Tibial artery (tissue), 4 donors: ENCODE data around the gene PFKM.
"Not testable (repeated sequence)": the region's sequence is repeated elsewhere in the genome, so short reads cannot be mapped to it uniquely, and the experiment has no call there.

ENCODE experiments used
- DNase-seq, 2 donors: peaks; one replicate each; pipeline ENCODE4 v3.0.0-alpha.2; 2019
- H3K27ac ChIP-seq, 2 donors: fragments of 200-600 bp; sonication (generic) in 1 of 2; 1 replicate in 1 of 2; 2 replicates in 1 of 2; pipeline ENCODE4 v1.5.1; 2018 to 2019; ENCODE audit warnings: mild to moderate bottlenecking in 1 of 2
- H3K27me3 ChIP-seq, 2 donors: fragments of 200-600 bp; sonication (generic) in 1 of 2; one replicate each; pipeline versions ENCODE4 v1.5.1 to v1.6.0; 2016 to 2019
- H3K36me3 ChIP-seq, 3 donors: fragments of 200-600 bp; sonication (generic) in 2 of 3; one replicate each; pipeline ENCODE4 v1.5.1; 2016 to 2019; ENCODE audit warnings: mild to moderate bottlenecking in 2 of 3
- H3K4me1 ChIP-seq, 4 donors: fragments of 200-600 bp; sonication (generic) in 2 of 4; 1 replicate in 3 of 4; 2 replicates in 1 of 4; pipeline ENCODE4 v1.5.1; 2016 to 2019
- H3K4me3 ChIP-seq, 2 donors: fragments of 200-600 bp; sonication (generic) in 1 of 2; 1 replicate in 1 of 2; 2 replicates in 1 of 2; pipeline ENCODE4 v1.5.1; 2018 to 2019; ENCODE audit warnings: mild to moderate bottlenecking in 2 of 2
- H3K9me3 ChIP-seq, 3 donors: fragments of 200-600 bp; sonication (generic) in 1 of 3; one replicate each; pipeline ENCODE4 v1.5.1; 2016 to 2019
- intact Hi-C: fragments of 100-400 bp; cut with DNase I; formaldehyde crosslinking; loops from one replicate; pipeline ENCODE4 v1.15.0; 2023; ENCODE audit warnings: low total_unique reads
- TF ChIP-seq, protein P1 (sequence below), 2 experiments: fragments of 200-600 bp in 1 of 2; fragments of 450-650 bp in 1 of 2; IDR thresholded peaks; one replicate each; pipeline ENCODE4 v1.5.1; 2017 to 2019; ENCODE audit warnings: antibody characterized with exemption in 2 of 2, mild to moderate bottlenecking in 1 of 2, moderate library complexity in 1 of 2

Gene PFKM

DNA sequence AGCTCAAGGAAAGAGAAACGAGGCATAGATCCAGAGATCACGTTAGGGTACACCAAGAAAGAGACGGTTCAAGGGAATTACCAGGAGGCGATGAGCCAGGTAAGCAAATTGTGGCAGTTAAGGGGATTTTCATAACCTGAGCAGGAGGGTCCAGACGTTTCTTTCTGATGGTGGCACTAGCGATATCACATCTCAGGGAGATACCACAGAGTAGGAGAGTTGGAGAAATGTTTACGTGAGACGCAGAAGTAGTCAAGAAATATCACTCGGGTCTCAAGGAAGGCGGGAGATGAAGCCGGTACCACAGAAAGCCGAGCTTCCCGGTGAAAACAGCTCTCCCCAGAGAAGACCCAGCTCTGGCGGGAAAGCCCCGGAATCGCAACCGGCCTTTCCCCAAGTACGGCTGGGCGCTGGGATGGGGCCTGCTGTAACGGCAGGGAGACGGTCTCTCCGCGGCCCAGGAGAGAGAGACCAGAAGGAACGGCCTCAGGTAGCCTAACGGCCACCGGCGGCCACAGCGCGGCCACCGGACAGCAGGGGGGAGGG, 13.8 kb upstream of the PFKM start:
- TF ChIP-seq, protein P1, sequence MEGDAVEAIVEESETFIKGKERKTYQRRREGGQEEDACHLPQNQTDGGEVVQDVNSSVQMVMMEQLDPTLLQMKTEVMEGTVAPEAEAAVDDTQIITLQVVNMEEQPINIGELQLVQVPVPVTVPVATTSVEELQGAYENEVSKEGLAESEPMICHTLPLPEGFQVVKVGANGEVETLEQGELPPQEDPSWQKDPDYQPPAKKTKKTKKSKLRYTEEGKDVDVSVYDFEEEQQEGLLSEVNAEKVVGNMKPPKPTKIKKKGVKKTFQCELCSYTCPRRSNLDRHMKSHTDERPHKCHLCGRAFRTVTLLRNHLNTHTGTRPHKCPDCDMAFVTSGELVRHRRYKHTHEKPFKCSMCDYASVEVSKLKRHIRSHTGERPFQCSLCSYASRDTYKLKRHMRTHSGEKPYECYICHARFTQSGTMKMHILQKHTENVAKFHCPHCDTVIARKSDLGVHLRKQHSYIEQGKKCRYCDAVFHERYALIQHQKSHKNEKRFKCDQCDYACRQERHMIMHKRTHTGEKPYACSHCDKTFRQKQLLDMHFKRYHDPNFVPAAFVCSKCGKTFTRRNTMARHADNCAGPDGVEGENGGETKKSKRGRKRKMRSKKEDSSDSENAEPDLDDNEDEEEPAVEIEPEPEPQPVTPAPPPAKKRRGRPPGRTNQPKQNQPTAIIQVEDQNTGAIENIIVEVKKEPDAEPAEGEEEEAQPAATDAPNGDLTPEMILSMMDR (IDR thresholded peaks at IDR 0.05): no peak
- Histone ChIP-seq H3K4me1 (peaks cover 0 to 22% (median 17%) of the 10 kb centered on the region in 4 donors), H3K4me3 (peak overlapping the region; percentile 96 to 99), H3K27me3 (no peaks in the 10 kb centered on the region), H3K27ac (peak overlapping the region; percentile 87 to 94), H3K36me3 (no peaks in the 10 kb centered on the region), H3K9me3 (no peaks in the 10 kb centered on the region)
- DNase-seq: peak in 1 of 2 donors; percentile 23
- intact Hi-C loops: loop anchor here (5.0 kb wide), 1 partner anchor 52 kb away; the partner anchor contains the start of gene ASB8

DNA sequence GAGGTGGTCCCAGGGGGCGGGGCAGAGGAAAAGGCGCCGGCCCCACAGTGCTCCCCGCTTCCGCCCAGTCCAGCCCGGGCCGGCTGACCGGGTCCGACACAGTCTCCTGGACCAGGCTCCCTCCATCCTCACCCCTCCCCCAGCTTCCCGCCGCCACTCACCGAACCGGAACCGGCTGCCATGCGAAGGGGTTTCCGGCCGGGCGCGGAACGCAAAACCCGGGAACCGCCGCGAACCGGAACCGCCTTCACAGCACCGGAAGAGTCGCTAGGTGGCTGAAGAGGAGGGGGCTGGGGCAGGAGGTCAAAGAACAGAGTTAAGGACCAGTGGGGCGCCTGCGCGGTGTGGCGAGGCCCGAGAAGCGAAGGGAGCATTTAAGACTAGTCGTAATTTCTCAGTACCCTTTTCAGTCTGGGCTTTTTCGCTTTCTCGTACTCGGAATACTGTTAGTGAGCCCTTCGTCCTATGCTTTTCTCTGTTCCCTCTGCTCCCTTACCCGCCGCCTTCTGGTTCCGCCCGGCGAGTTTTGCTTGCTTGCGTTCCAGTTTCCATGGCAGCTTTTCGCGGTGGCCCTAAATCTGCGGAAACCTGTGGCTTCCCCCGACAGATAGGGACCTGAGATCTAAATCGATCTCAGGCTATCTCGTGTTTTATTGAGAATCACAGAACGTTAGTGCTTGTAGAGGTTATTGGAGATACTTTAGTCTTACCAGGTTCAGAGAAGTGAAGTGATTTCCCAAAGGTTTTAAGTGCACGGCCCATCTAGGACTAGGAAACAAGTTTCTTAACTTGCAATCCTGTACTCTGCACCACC, 13.1 kb upstream of the PFKM start, which contains the start of gene SENP1:
SENP1 (minus strand) TSS at position 213 of the 814 bp plus-strand sequence. CDS start 4,607 bp downstream, outside the sequence.
- peak within 1 kb of the TSS; percentile 96 to 99 for H3K4me3 ChIP-seq
- H3K27me3 ChIP-seq: no peaks in the 10 kb centered on the region
- no peaks in the 10 kb centered on the region for H3K36me3 ChIP-seq
- peak; percentile 82 to 92 for DNase-seq
- intact Hi-C loops: loop anchor here (5.0 kb wide), 1 partner anchor 51 kb away; the partner anchor contains the start of gene ASB8
- H3K9me3 ChIP-seq: no peaks in the 10 kb centered on the region
- H3K4me1 ChIP-seq: peaks cover 0 to 22% (median 17%) of the 10 kb centered on the region in 4 donors
- H3K27ac ChIP-seq: peak within 1 kb of the TSS; percentile 87 to 94
- TF ChIP-seq, protein P1 (IDR thresholded peaks at IDR 0.05): peak; percentile 32 to 38

DNA sequence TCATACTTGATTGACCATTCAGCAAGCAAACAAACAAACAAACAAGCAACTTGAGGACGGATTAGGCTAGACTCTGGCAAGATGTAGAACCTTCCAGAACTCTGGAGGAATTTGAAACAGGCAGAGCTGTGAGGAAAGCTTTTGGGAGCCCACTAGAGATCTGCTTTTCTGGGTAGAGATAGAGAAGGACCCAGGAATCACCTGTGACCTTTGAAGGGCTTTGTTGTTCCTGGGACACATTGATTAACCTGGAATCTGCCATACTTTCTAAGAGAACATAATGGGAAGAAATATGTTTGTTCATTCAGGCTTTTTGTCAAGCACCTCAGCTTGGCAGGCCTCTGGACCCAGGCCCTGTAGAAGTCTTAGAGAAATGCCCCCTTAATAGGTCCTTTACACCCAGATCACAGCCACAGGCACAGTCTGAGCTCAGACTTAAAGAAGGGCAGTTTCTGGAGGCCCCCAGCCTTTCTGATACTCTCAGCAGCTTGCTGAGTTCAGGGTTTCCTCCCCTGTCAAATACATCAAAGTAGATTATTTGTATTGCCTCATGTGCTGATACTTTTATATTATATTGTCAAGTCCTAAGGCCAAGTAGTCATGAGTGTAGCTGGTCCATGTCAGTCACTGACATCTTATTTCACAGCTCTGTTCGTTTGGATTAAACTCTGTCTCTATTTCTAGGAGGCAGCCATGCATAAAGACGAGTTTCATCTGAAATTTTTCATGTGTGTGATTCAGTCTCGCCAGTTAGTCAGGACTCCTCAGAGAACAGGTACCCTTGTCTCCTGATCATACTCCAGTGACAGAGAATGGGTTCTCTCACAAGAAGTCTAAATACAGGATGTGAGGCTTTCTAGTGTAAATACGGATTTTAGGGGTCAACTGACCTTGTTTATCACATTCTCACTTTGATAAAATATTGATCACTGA, 12.2 kb upstream of the PFKM start:
- TF ChIP-seq, protein P1 (IDR thresholded peaks at IDR 0.05): no peak
- no peak for DNase-seq
- H3K36me3 ChIP-seq: no peaks in the 10 kb centered on the region
- no peaks in the 10 kb centered on the region for H3K9me3 ChIP-seq
- H3K27me3 ChIP-seq: no peaks in the 10 kb centered on the region
- peaks cover 0 to 21% (median 17%) of the 10 kb centered on the region in 4 donors for H3K4me1 ChIP-seq
- intact Hi-C loops: loop anchor here (5.0 kb wide), 1 partner anchor 50 kb away; the partner anchor contains the start of gene ASB8
- peak overlapping the region; percentile 87 to 94 for H3K27ac ChIP-seq
- peak overlapping the region; percentile 96 to 99 for H3K4me3 ChIP-seq

DNA sequence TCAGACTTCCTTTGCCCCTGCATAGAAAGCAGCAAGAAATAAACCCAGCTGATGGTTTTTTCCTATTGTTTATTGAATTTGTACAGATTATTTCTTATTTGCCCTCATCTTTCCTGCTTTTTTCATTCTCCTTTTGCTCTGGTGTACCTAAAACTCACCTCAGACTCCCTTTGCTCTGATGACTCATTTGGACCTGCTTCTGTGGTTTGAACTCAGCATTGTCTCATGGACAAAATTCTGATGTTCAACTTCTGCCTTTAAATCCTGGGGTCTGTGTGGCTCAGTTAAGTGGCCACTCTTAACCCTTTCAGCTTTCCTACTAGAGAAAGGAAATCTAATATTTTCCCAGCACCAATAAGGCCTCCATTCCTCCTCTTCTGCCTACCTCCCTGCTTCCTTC, 9.7 kb upstream of the PFKM start:
- no peaks in the 10 kb centered on the region for H3K9me3 ChIP-seq
- no peak overlapping the region for H3K4me3 ChIP-seq
- peaks cover 0 to 19% (median 10%) of the 10 kb centered on the region in 4 donors for H3K4me1 ChIP-seq
- H3K27ac ChIP-seq: no peak overlapping the region
- intact Hi-C loops: loop anchor here (5.0 kb wide), 1 partner anchor 48 kb away; the partner anchor contains the start of gene ASB8
- no peaks in the 10 kb centered on the region for H3K36me3 ChIP-seq
- DNase-seq: no peak
- TF ChIP-seq, protein P1 (IDR thresholded peaks at IDR 0.05): no peak
- H3K27me3 ChIP-seq: peaks cover 0 to 2% of the 10 kb centered on the region in 2 donors

DNA sequence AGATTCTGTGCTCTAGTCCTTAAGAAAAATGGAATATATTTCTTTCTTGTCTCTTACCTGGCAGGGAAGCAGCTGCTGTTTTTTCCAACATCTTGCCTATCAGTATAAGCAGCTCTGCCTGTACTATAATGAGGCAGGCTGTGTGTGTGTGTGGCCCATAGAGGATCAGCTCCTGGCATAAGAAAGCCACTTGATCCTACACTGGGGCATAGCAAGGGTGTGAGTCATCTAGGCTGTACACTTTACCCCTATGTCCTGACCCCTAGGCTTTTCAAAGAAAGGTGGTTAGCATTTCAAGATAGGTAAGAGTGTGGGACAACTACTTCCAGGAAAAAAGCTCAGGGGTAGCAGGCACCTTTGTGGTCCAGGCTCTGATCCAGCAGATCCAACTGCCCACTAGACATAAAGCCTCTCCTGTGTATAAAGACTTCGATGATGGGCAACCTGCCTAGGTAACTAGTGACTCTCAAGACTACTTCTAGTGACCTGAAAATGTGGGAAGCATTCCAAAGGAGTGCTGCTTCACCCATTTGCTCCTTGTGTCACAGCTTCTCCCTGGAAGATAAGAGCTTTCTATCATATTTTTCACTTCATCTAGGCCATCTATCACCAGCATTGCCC, 8.4 kb upstream of the PFKM start:
- no peak overlapping the region for H3K27ac ChIP-seq
- H3K36me3 ChIP-seq: no peaks in the 10 kb centered on the region
- TF ChIP-seq, protein P1 (IDR thresholded peaks at IDR 0.05): no peak
- peaks cover 0 to 2% of the 10 kb centered on the region in 2 donors for H3K27me3 ChIP-seq
- H3K9me3 ChIP-seq: no peaks in the 10 kb centered on the region
- intact Hi-C loops: no loop called here
- H3K4me1 ChIP-seq: peaks cover 0 to 10% (median 6%) of the 10 kb centered on the region in 4 donors
- DNase-seq: no peak
- H3K4me3 ChIP-seq: no peak overlapping the region

DNA sequence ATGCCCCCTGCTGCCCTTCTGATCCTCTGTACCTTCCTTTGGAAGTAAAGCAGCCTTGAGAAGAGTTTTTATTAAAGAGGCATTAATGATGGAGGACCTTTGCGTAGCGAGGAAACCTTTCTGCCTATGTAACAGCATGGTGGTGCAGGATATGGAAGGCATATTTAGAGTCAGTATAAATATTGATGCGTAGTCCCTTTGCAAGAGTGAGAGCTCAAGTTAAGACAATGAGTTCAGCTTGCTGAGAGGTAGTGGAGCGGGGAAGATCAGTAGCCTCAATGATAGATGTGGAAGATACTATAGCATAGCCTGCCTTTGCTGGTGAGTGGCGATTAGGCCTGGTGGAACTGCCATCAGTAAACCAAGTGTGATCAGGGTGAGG, 7.9 kb upstream of the PFKM start:
- H3K27me3 ChIP-seq, H3K4me1 ChIP-seq, H3K36me3 ChIP-seq, intact Hi-C loops, H3K9me3 ChIP-seq, H3K27ac ChIP-seq, H3K4me3 ChIP-seq, DNase-seq: not testable (repeated sequence)
